Activated CD8-positive, alpha-beta memory T cell treated with anti-CD3 and anti-CD28 coated beads, Interleukin-2, amount 50 U/mL, for 48 hours (primary cell): ENCODE data around the gene ANKHD1.
"Not testable (repeated sequence)": the region's sequence is repeated elsewhere in the genome, so short reads cannot be mapped to it uniquely, and the experiment has no call there.

Experiments
- DNase-seq: peaks from one replicate; pipeline ENCODE4 v3.0.0-alpha.2; 2020

ANKHD1 gene

DNA sequence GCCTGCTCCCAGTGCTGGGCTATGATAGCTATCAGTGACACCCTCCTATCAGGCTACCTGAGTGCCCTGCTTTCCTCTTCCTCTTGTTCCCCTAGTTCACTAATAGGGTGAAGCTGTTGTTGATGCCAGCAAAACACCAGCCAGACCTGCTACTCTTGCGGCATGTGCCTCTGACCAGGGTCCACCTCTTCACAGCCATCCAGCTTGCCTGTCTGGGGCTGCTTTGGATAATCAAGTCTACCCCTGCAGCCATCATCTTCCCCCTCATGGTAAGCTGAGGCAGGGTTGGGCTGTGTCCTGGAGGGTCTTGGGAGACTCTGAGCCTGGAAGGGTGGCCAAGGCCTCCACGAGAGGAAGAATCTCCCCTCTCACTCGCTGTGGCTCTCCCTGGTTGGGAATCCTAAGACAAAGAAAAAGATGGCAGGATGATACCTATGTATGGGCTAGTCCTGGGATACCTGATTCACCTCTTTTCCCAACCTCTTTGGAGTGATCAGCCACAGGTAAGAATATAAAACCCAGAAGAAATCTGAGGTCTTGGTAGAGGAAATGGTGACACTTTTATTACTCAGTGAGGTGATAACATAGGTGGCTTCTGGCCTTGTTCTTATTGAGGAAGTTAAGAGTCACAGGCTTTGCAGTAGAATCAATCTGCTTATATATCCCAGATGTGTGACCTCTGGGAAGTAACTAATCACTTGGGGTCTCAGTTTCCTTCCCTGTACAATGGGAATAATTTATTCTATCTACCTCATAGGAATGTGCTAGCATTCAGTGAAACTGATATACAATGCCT is 30.1 kb upstream of the ANKHD1 start:
- DNase-seq = no peak

DNA sequence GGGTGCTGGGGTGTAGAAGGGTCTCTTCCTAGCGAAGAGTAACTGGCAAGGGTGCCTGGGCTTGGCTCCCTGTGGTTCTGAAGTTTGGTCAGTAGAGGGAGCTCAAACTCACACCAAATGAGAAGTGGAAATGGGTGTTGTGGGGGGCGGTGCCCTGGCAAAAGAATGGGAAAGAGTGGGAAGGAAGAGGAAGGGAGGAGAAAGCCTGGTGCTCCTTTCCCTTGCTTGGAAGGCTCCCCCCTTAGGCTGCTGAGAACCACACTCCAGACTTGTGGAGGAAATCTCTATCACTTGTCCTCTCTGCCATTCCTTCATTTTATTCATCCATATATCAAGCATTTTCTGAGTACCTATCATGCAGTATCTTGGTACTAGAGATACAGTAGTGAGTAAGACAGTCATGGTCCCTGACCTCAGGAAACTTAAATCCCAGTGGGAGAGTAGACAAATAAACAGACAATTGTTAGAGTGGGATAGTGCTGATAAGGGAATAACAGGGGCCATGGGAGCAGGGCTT is 28.6 kb upstream of the ANKHD1 start:
- peak; percentile 65 for DNase-seq

DNA sequence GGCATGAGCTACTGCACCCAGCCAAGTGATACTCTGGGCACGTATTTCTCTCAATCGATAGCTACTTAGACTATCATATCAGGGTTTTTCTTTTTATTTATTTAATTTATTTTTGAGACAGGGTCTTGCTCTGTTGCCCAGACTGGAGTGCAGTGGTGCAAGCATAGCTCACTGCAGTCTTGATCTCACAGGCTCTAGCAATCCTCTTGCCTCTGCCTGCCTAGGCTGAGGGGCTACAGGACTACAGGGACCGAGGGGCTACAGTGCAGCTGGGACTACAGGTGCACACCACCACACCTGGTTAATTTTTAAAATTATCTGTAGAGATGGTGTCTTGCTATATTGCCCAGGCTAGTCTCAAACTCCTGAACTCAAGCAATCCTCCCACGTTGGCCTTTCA is 20.3 kb upstream of the ANKHD1 start:
- DNase-seq = no peak

DNA sequence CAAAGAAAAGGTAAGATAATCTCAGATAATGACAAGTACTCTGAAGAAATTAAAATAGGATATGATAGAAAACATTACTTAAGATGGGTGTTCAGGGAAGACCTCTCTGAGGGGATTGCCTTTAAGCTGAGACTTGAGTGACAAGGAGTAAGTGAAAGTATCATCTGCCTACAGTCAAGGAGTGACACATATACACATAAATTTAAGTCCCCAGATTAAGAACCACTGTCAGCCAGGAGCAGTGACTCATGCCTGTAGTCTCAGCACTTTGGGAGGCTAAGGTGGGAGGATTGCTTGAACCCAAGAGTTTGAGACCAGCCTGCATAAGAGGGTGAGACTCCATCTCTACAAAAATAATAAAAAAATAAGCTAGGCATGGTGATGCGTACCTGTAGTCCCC is 19.7 kb upstream of the ANKHD1 start:
- DNase-seq = no peak

DNA sequence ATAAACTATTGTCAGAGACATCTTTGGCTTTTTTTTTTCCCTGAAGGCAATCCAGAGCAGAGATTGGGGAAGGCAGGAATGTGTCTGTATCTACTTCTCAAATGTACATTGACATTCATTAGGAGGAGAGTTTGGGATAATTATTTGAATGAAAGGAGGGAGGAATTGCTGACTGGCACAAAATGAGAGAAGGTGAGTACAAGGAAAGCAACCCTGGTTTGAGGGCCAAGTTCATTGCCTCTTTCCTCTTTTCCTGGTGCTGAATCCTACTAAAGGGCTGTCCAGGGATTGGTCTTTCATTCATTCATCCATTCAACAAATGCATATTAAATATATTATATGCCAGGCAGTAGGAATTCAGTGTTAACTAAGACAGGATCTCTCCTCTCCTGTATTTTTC is 18.8 kb upstream of the ANKHD1 start:
- no peak for DNase-seq

- DNase-seq = no peak
Measured at GRCh38 chr5:140383300-140383699, 18.3 kb upstream of the ANKHD1 start.

GRCh38 chr5:140388052-140388451 is 13.6 kb upstream of the ANKHD1 start:
- no peak for DNase-seq

- DNase-seq = no peak
Measured at GRCh38 chr5:140391312-140391711, 10.3 kb upstream of the ANKHD1 start.

DNA sequence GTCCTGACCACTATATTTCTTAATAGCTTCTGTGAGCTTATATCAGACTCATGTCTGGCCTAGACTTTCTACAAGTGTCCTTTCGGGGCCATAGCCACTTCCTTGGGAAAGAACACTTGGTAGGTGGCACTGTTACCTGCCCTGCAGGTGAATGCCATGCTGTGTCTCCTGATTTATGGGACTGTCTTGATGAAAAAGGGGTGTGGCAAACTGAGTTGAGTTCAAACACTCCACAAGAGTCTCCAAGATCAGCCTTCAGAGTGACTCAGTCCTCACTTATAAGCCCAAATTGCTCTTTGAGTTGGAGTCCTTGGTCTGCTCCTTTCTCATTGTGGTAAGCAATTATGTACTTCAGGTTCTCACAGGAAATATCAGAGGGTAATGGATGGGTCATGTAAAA is 9.9 kb upstream of the ANKHD1 start:
- DNase-seq = no peak

GRCh38 chr5:140393738-140394137 is 7.9 kb upstream of the ANKHD1 start:
- DNase-seq = no peak

DNA sequence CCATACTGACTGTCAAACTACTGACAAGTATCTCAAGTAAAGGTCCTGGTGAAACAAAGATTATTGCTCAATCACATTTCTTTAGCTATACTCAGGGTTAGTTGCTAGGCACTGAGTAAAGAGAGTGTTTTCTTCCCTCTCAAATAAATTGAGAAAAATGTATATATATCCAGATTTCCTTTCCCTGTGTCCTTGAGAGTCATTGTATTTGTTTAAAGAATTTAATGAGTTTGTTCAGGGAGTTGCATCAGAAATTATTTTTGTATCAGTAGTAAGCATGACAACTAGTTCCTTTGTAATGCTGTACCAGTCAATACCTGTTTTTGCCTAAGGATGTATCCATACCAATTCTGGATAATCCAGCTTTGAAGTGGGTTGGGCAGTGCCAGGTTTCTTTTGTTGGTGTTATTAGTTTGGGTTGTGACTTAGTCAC is 3.2 kb upstream of the ANKHD1 start:
- DNase-seq = no peak

DNA sequence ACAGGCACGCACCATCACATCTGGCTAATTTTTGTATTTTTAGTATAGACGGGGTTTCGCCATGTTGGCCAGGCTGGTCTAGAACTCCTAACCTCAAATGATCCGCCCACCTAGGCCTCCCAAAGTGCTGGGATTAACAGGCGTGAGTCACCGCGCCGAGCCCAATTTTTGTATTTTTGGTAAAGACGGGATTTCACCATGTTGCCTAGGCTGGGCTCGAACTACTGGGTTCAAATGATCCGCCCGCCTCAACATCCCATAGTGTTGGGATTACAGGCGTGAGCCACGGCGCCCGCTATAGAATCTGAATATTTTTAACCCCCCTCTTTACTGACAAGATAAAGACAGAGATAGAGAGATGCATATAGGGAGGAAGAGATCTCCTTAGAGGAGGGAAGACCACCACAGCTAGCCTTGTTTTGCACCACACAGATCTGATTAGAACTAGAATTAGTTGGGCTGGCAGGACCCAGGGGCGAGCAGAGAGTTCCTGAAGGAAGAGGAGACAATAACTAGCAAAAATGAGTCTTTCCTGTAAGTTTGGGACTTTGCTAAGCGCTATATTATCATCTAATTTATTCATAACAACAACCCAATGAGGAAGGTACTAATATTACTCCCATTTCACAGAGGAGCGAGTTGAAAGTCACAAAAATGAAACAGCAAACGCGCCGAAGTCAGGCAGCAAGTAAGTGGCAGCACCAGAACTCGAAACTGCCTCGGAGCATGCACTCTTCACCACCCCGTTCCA is 1.5 kb upstream of the ANKHD1 start:
- no peak for DNase-seq

GRCh38 chr5:140400730-140401361 is 787 bp upstream of the ANKHD1 start:
- DNase-seq = peak; percentile 88

DNA sequence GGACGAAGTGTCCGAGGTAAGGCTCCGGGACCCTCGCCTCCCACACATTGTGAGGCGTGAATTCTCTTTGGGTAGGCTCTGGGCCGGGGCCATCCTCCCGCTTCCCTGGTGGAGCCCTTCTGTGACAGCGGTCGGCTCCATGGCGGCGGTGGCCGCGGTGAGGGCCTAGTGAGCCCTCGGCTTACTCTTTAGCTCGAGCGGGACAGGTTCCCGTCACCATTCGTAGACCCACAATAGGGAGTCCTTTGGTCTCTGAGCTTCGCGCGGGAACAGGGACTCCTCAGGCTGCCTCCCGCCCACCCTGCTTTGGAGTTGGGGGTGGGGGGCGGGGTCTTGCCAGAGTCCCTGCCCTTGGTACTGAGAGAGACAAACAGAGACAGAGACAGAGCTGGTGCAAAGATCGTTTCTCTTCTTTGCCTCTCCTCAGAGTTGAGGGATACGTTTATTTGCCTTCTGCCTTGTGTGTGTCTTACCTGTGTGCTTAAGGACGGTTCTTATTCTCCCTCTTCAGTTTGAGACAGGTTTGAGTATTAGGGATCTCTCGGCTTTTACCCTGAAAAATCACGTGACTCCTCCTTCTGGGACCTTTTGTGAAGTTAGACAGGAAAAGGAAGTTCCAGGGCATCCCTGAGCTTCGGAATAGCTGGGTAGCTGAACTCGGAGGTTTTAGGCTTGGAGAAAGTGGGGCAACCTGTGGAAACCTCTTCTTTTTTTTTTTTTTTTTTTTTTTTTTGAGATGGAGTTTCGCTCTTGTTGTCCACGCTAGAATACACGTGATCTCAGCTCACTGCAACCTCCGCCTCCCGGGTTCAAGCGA is 833 bp downstream of the ANKHD1 start:
- DNase-seq = peak; percentile 79

DNA sequence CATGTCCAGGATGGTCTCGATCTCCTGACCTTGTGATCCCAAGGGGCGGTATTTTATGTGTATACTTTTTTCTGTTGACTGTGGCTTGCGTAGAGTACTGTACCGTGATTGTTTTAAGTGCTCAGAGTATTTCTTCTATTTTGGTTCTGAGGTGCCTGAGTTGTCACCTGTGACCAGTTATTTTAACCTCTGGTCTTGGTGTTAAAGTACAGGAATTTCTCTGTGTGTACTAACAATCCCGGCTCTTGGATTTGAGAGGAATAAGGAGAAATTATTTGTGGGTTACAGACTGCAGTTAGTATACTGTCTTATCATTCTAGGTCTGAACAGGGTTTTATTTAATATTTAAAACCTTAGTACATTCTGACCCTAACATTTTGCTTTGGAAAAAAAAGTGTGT is 2.0 kb downstream of the ANKHD1 start:
- no peak for DNase-seq

GRCh38 chr5:140408750-140409241 is 7.2 kb downstream of the ANKHD1 start:
- DNase-seq = no peak

DNA sequence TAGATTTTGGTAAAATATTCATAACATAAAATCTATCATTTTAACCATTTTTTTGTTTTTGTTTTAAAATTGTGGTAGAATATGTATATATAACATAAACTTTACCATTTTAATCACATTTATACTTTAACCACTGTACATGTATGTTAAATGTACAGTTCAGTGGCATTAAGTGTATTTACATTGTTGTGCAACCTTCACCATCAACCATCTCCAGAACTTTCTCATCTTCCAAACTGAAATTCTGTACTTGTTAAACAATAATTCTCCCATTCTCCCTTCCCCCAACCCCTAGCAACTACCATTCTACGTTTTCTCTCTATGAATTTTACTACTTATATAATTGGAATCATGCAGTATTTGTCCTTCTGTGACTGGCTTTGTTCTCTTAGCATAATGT is 11.6 kb downstream of the ANKHD1 start:
- no peak for DNase-seq

GRCh38 chr5:140417235-140417634 is 15.6 kb downstream of the ANKHD1 start:
- no peak for DNase-seq

- DNase-seq = no peak
Measured at GRCh38 chr5:140418862-140419520, 17.4 kb downstream of the ANKHD1 start.

- DNase-seq = no peak
Measured at GRCh38 chr5:140420226-140420570, 18.6 kb downstream of the ANKHD1 start.

DNA sequence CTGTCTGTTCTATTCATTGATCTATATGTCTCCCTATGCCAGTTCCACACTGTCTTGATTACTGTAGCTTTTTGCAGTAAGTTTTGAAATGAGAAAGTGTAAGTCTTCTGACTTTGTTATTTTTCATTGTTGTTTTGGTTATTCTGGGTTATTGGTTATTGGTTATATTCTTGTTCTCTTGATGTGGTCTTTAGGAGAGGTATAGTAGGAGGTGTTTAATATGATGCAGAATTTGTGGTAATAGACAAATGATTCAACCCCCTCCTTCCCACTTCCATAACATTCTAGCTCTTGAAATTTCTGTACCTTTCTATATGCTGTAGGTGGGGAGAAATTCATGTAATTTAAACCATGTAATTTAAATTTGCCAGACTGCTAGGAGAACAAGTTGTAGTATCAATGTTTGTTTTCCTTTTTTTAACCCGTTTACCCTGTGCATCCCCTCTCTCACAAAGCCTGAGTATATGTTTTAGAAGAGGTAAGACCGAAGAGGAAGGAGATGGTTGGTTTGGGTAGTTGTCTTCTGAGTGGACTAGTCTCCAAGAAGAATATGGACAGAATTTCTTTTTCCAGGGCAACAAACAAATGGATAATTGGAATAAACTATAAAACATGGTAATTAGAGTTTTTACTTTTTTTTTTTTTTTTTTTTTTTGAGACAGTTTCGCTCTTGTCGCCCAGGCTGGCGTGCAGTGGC is 19.2 kb downstream of the ANKHD1 start:
- no peak for DNase-seq

GRCh38 chr5:140421375-140421774 is 19.7 kb downstream of the ANKHD1 start:
- not testable (repeated sequence) for DNase-seq
